ENCODE data around the gene CLIP3. TPM values are rescaled to one million over a fixed set of nuclear protein-coding genes. Genes with fewer than 3 reads are reported as not detected.

CLIP3 gene
- total and polyA plus RNA-seq, 2 of the 13 experiments (the other 11 are each of a cell fraction or from before 2014, with no cell fraction given), result 0.15 to 1.2 TPM

- TF ChIP-seq, protein P1, sequence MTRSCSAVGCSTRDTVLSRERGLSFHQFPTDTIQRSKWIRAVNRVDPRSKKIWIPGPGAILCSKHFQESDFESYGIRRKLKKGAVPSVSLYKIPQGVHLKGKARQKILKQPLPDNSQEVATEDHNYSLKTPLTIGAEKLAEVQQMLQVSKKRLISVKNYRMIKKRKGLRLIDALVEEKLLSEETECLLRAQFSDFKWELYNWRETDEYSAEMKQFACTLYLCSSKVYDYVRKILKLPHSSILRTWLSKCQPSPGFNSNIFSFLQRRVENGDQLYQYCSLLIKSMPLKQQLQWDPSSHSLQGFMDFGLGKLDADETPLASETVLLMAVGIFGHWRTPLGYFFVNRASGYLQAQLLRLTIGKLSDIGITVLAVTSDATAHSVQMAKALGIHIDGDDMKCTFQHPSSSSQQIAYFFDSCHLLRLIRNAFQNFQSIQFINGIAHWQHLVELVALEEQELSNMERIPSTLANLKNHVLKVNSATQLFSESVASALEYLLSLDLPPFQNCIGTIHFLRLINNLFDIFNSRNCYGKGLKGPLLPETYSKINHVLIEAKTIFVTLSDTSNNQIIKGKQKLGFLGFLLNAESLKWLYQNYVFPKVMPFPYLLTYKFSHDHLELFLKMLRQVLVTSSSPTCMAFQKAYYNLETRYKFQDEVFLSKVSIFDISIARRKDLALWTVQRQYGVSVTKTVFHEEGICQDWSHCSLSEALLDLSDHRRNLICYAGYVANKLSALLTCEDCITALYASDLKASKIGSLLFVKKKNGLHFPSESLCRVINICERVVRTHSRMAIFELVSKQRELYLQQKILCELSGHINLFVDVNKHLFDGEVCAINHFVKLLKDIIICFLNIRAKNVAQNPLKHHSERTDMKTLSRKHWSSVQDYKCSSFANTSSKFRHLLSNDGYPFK (CRISPR knock-in tag; IDR thresholded peaks at IDR 0.05; ENCODE audit: borderline replicate concordance), result peak; percentile 59; the same call in 1 of the 2 replicates
- no peak for TF ChIP-seq PAF1 (CRISPR knock-in tag; IDR thresholded peaks at IDR 0.05)
- TF ChIP-seq, protein P2, sequence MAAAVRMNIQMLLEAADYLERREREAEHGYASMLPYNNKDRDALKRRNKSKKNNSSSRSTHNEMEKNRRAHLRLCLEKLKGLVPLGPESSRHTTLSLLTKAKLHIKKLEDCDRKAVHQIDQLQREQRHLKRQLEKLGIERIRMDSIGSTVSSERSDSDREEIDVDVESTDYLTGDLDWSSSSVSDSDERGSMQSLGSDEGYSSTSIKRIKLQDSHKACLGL (CRISPR knock-in tag; IDR thresholded peaks at IDR 0.05), result peak; percentile 93
- no peak for TF ChIP-seq FOXP1 (IDR thresholded peaks at IDR 0.05)
- TF ChIP-seq FOXP1 (CRISPR knock-in tag; IDR thresholded peaks at IDR 0.05), result no peak; the same call in none of the 2 replicates
- no peak for TF ChIP-seq SNRNP70 (IDR thresholded peaks at IDR 0.05; ENCODE audit: low read depth, low read length)
- 0 out of 2 replicates have a peak, but pooled peaks have one; percentile 52 for TF ChIP-seq ZBTB42 (CRISPR knock-in tag; IDR thresholded peaks at IDR 0.05)
- TF ChIP-seq, protein P3, sequence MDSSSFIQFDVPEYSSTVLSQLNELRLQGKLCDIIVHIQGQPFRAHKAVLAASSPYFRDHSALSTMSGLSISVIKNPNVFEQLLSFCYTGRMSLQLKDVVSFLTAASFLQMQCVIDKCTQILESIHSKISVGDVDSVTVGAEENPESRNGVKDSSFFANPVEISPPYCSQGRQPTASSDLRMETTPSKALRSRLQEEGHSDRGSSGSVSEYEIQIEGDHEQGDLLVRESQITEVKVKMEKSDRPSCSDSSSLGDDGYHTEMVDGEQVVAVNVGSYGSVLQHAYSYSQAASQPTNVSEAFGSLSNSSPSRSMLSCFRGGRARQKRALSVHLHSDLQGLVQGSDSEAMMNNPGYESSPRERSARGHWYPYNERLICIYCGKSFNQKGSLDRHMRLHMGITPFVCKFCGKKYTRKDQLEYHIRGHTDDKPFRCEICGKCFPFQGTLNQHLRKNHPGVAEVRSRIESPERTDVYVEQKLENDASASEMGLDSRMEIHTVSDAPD (CRISPR knock-in tag; IDR thresholded peaks at IDR 0.05), result peak; percentile 78; the same call in 1 of the 2 replicates
- no peak for TF ChIP-seq CENPBD1 (CRISPR knock-in tag; IDR thresholded peaks at IDR 0.05; ENCODE audit: borderline replicate concordance, low read depth)
- TF ChIP-seq JDP2 (CRISPR knock-in tag; IDR thresholded peaks at IDR 0.05; ENCODE audit: borderline replicate concordance), result 0 out of 2 replicates have a peak, but pooled peaks have one; percentile 8
- no peak for TF ChIP-seq U2AF2 (IDR thresholded peaks at IDR 0.05; ENCODE audit: low read depth, low read length)
- TF ChIP-seq ATF5 (CRISPR knock-in tag; IDR thresholded peaks at IDR 0.05; ENCODE audit: low read depth), result no peak
- TF ChIP-seq, protein P4, sequence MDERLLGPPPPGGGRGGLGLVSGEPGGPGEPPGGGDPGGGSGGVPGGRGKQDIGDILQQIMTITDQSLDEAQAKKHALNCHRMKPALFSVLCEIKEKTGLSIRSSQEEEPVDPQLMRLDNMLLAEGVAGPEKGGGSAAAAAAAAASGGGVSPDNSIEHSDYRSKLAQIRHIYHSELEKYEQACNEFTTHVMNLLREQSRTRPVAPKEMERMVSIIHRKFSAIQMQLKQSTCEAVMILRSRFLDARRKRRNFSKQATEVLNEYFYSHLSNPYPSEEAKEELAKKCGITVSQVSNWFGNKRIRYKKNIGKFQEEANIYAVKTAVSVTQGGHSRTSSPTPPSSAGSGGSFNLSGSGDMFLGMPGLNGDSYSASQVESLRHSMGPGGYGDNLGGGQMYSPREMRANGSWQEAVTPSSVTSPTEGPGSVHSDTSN (CRISPR knock-in tag; IDR thresholded peaks at IDR 0.05), result peak; percentile 29; the same call in 1 of the 2 replicates
- no peak for TF ChIP-seq ADNP (CRISPR knock-in tag; IDR thresholded peaks at IDR 0.05)
- TF ChIP-seq, protein P5, sequence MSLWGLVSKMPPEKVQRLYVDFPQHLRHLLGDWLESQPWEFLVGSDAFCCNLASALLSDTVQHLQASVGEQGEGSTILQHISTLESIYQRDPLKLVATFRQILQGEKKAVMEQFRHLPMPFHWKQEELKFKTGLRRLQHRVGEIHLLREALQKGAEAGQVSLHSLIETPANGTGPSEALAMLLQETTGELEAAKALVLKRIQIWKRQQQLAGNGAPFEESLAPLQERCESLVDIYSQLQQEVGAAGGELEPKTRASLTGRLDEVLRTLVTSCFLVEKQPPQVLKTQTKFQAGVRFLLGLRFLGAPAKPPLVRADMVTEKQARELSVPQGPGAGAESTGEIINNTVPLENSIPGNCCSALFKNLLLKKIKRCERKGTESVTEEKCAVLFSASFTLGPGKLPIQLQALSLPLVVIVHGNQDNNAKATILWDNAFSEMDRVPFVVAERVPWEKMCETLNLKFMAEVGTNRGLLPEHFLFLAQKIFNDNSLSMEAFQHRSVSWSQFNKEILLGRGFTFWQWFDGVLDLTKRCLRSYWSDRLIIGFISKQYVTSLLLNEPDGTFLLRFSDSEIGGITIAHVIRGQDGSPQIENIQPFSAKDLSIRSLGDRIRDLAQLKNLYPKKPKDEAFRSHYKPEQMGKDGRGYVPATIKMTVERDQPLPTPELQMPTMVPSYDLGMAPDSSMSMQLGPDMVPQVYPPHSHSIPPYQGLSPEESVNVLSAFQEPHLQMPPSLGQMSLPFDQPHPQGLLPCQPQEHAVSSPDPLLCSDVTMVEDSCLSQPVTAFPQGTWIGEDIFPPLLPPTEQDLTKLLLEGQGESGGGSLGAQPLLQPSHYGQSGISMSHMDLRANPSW (CRISPR knock-in tag; IDR thresholded peaks at IDR 0.05; ENCODE audit: borderline replicate concordance), result peak; percentile 22; the same call in 1 of the 2 replicates
These were observed 21.6 kb upstream of the CLIP3 start, which contains the start of gene THAP8 (continued) for GRCh38 chr19:36054119-36054732.

All from HepG2 (cell line).